H9 (cell line): ENCODE results near the gene CDR2. TPM values are rescaled to one million over a fixed set of nuclear protein-coding genes. Genes with fewer than 3 reads are reported as not detected.
A peak's percentile ranks its signal among the peaks of the same experiment; 100 is the strongest.

Source experiments
- DNase-seq: peaks from one replicate; pipeline ENCODE4 v3.0.0-alpha.2; 2017
- H2AFZ ChIP-seq: one replicate; pipeline ENCODE4 v1.6.1; 2013; ENCODE audit warnings: mild to moderate bottlenecking, low read length, control low read depth, moderate library complexity
- H2AK5ac ChIP-seq: 2 replicates; pipeline ENCODE4 v1.6.1; 2013; ENCODE audit warnings: low read length, control low read depth, mixed read lengths; ENCODE audit not compliant: insufficient read length
- H2BK120ac ChIP-seq: one replicate; pipeline ENCODE4 v1.6.1; 2013; ENCODE audit warnings: low read depth, mild to moderate bottlenecking, low read length, control low read depth, inconsistent platforms; ENCODE audit not compliant: poor library complexity, severe bottlenecking
- H2BK12ac ChIP-seq: 2 replicates; pipeline ENCODE4 v1.6.1; 2013; ENCODE audit warnings: low read length, control low read depth, mixed read lengths, low read depth; ENCODE audit not compliant: insufficient read length
- H2BK15ac ChIP-seq: 2 replicates; pipeline ENCODE4 v1.6.1; 2013; ENCODE audit warnings: low read depth, low read length, control low read depth
- H2BK20ac ChIP-seq: one replicate; pipeline ENCODE4 v1.6.1; 2013; ENCODE audit warnings: low read depth, mild to moderate bottlenecking, low read length, control low read depth, inconsistent platforms; ENCODE audit not compliant: poor library complexity, severe bottlenecking
- H2BK5ac ChIP-seq: 2 replicates; pipeline ENCODE4 v1.6.1; 2013; ENCODE audit warnings: low read length, control low read depth, mixed read lengths; ENCODE audit not compliant: insufficient read length
- H3K14ac ChIP-seq: 2 replicates; pipeline ENCODE4 v1.6.1; 2013; ENCODE audit warnings: low read length, control low read depth; ENCODE audit not compliant: insufficient read depth
- H3K18ac ChIP-seq: 2 replicates; pipeline ENCODE4 v1.6.1; 2013; ENCODE audit warnings: low read depth, mild to moderate bottlenecking, mixed read lengths, low read length, control low read depth; ENCODE audit not compliant: insufficient read length
- H3K23ac ChIP-seq: 2 replicates; pipeline ENCODE4 v1.6.1; 2013; ENCODE audit warnings: low read length, control low read depth, mixed read lengths, low read depth; ENCODE audit not compliant: insufficient read length
- H3K23me2 ChIP-seq: 2 replicates; pipeline ENCODE4 v1.6.1; 2013; ENCODE audit warnings: low read depth, mild to moderate bottlenecking, mixed read lengths, low read length, control low read depth; ENCODE audit not compliant: insufficient read length, poor library complexity, severe bottlenecking
- H3K27ac ChIP-seq: 2 replicates; pipeline ENCODE4 v1.5.1; 2013; ENCODE audit warnings: low read length, control low read depth, mixed read lengths, low read depth; ENCODE audit not compliant: insufficient read length
- H3K27me3 ChIP-seq: 2 replicates; pipeline ENCODE4 v1.6.1; 2013; ENCODE audit warnings: low read length, control low read depth, inconsistent platforms; ENCODE audit not compliant: insufficient read depth
- H3K4ac ChIP-seq: 2 replicates; pipeline ENCODE4 v1.6.1; 2013; ENCODE audit warnings: low read depth, mild to moderate bottlenecking, control low read depth, inconsistent platforms, low read length, moderate library complexity
- H3K4me1 ChIP-seq: 2 replicates; pipeline ENCODE4 v1.6.1; 2013; ENCODE audit warnings: low read length, control low read depth, inconsistent platforms; ENCODE audit not compliant: insufficient read depth
- H3K4me2 ChIP-seq: 2 replicates; pipeline ENCODE4 v1.6.1; 2013; ENCODE audit warnings: low read length, control low read depth, mixed read lengths; ENCODE audit not compliant: insufficient read length, insufficient read depth
- H3K56ac ChIP-seq: 2 replicates; pipeline ENCODE4 v1.6.1; 2013; ENCODE audit warnings: low read depth, mild to moderate bottlenecking, mixed read lengths, low read length, control low read depth; ENCODE audit not compliant: insufficient read length
- H3K79me1 ChIP-seq: 2 replicates; pipeline ENCODE4 v1.6.1; 2013; ENCODE audit warnings: low read depth, mild to moderate bottlenecking, moderate library complexity, low read length, control low read depth, inconsistent platforms; ENCODE audit not compliant: insufficient read depth, poor library complexity, severe bottlenecking
- H3K79me2 ChIP-seq: 2 replicates; pipeline ENCODE4 v1.6.1; 2013; ENCODE audit warnings: low read length, control low read depth, inconsistent platforms; ENCODE audit not compliant: insufficient read depth
- H3K9ac ChIP-seq: 2 replicates; pipeline ENCODE4 v1.6.1; 2013; ENCODE audit warnings: low read length, control low read depth, mixed read lengths; ENCODE audit not compliant: insufficient read length; ENCODE audit errors: extremely low read depth
- H3K9me3 ChIP-seq: one replicate; pipeline ENCODE4 v1.6.1; 2013; ENCODE audit warnings: low read depth, low read length, inconsistent platforms; ENCODE audit not compliant: control insufficient read depth
- H3T11ph ChIP-seq: one replicate; pipeline ENCODE4 v1.6.1; 2013; ENCODE audit warnings: mild to moderate bottlenecking, low read length, control low read depth, inconsistent platforms
- H4K20me1 ChIP-seq: one replicate; pipeline ENCODE4 v1.6.1; 2013; ENCODE audit not compliant: control insufficient read depth, insufficient read length, insufficient read depth
- H4K5ac ChIP-seq: 2 replicates; pipeline ENCODE4 v1.6.1; 2013; ENCODE audit warnings: low read depth, mild to moderate bottlenecking, mixed read lengths, low read length, control low read depth; ENCODE audit not compliant: insufficient read length
- H4K8ac ChIP-seq: replicated peaks from 2 replicates; pipeline ENCODE4 v1.6.1; 2013; ENCODE audit warnings: low read length, control low read depth, mixed read lengths, low read depth; ENCODE audit not compliant: insufficient read length
- H4K91ac ChIP-seq: 2 replicates; pipeline ENCODE4 v1.6.1; 2013; ENCODE audit warnings: low read depth, mild to moderate bottlenecking, moderate library complexity, mixed read lengths, low read length, control low read depth; ENCODE audit not compliant: insufficient read length
- H3K27ac Mint-ChIP-seq, 3 experiments: 2 replicates in 2 of 3; 3 replicates in 1 of 3; pipeline ENCODE4 v1.8.0; 2020 to 2021; ENCODE audit warnings: mixed read lengths in 3 of 3, mild to moderate bottlenecking in 1 of 3, moderate library complexity in 1 of 3
- H3K27me3 Mint-ChIP-seq: 2 replicates; pipeline ENCODE4 v1.8.0; 2021; ENCODE audit warnings: low read depth, mild to moderate bottlenecking, moderate library complexity, mixed read lengths
- H3K36me3 Mint-ChIP-seq, 3 experiments: 2 replicates in 2 of 3; 3 replicates in 1 of 3; pipeline ENCODE4 v1.8.0; 2020 to 2021; ENCODE audit warnings: low read depth in 3 of 3, mixed read lengths in 3 of 3; ENCODE audit not compliant: insufficient read depth in 1 of 3
- H3K4me1 Mint-ChIP-seq, 2 experiments: 2 replicates each; pipeline ENCODE4 v1.8.0; 2020; ENCODE audit warnings: mixed read lengths in 2 of 2
- H3K4me3 Mint-ChIP-seq, 2 experiments: 2 replicates in 1 of 2; 3 replicates in 1 of 2; pipeline ENCODE4 v1.8.0; 2020 to 2021; ENCODE audit warnings: mild to moderate bottlenecking in 2 of 2, mixed read lengths in 2 of 2, moderate library complexity in 1 of 2
- H3K9me3 Mint-ChIP-seq, 2 experiments: 2 replicates in 1 of 2; 3 replicates in 1 of 2; pipeline ENCODE4 v1.8.0; 2020; ENCODE audit warnings: mild to moderate bottlenecking in 2 of 2, mixed read lengths in 2 of 2, moderate library complexity in 1 of 2
- WGBS: extraction: QIAGEN DNeasy Blood & Tissue Kit; methylation state at CpG from one replicate; pipeline ENCODE4 v1.1.7; 2013; ENCODE audit warnings: missing lambda C conversion rate, low lambda C conversion rate, mixed read lengths; ENCODE audit not compliant: insufficient read length; ENCODE audit errors: extremely low coverage; 5-methylcytosine and 5-hydroxymethylcytosine counted together
- total RNA-seq: library from RNA; stranded (reverse); gene quantifications from 2 replicates; pipeline ENCODE4 v1.2.1, GENCODE V29; 2021
- TF ChIP-seq, protein P1 (sequence below): fragments of 200-600 bp; sonication (generic); conservative IDR thresholded peaks from 3 replicates; pipeline ENCODE4 v1.8.0; 2021; ENCODE audit warnings: antibody characterized with exemption, mild to moderate bottlenecking

Gene CDR2
- total RNA-seq, 1 experiment from 2014 or later: 33.4 TPM

DNA sequence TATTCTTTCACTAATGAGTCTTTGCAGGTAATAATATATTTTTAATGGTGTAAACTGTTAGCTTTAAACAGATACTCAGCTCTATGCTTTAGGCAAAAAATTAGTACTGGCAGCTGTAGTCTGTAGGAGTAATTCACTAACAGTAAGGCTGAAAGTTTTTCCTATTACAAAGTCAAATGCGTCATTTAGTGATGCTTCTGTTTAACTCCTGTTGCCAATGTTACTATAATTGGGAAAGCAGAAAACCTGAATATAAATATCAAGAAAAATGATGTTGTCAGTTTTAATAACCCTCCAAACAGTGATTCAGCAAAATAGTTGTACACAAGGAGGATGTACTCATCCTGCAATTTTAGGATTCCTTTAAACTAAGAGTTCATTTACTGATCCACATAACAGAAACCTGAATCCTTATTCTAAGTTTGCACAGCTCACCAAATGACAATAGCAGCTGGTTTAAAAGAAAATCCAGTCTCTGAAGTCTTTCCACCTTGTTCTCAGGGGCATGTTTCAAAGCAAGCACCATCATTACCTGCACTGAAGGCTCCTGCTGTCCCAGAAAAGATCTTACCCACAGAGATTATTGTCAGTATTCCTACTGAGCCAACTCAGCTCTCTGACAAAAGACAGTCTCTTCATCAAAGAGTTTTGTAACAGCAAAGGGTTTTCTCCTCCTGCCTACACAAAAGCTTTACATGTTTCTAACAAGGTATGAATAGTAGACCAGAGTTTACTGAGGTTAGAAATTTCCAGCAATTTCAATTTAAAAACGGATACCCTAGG, 4.2 kb downstream of the CDR2 start:
- Histone ChIP-seq H3K4me2 (no peak overlapping the region), H3K23me2 (peaks cover 10% of the 10 kb centered on the region), H2AFZ (no peak overlapping the region), H2BK120ac (no peak overlapping the region), H4K8ac (no peak overlapping the region), H2BK5ac (no peak overlapping the region), H3K27ac (no peak overlapping the region), H3K79me2 (peaks cover 17% of the 10 kb centered on the region; the same call in 1 of the 2 replicates), H3K79me1 (peaks cover 6% of the 10 kb centered on the region), H2BK15ac (no peak overlapping the region), H3K14ac (no peak overlapping the region), H4K20me1 (no peaks in the 10 kb centered on the region), H3K23ac (no peak overlapping the region), H3K4me1 (peaks cover 2% of the 10 kb centered on the region), H4K5ac (no peak overlapping the region), H3K18ac (no peak overlapping the region), H3K4ac (no peak overlapping the region), H3K27me3 (no peaks in the 10 kb centered on the region), H2BK12ac (no peak overlapping the region), H3K9me3 (no peaks in the 10 kb centered on the region), H2BK20ac (no peak overlapping the region), H3K9ac (no peak overlapping the region), H3T11ph (no peak overlapping the region), H2AK5ac (no peak overlapping the region), H4K91ac (no peak overlapping the region), H3K56ac (no peak overlapping the region)
- H3K27ac Mint-ChIP-seq: peak overlapping the region in 1 of 3 experiments; percentile 34; a peak in 1 of 7 replicates
- no peak overlapping the region; a peak in 1 of 5 replicates for H3K4me3 Mint-ChIP-seq
- peaks cover 8 to 31% (median 31%) of the 10 kb centered on the region in 3 experiments; a peak in 6 of 7 replicates for H3K36me3 Mint-ChIP-seq
- no CpG with 5 or more reads among the region's 2 CpGs for WGBS
- 0 out of 5 replicates have a peak, but pooled peaks cover 0 to 2% of the 10 kb centered on the region in 2 experiments for H3K9me3 Mint-ChIP-seq
- TF ChIP-seq, protein P1, sequence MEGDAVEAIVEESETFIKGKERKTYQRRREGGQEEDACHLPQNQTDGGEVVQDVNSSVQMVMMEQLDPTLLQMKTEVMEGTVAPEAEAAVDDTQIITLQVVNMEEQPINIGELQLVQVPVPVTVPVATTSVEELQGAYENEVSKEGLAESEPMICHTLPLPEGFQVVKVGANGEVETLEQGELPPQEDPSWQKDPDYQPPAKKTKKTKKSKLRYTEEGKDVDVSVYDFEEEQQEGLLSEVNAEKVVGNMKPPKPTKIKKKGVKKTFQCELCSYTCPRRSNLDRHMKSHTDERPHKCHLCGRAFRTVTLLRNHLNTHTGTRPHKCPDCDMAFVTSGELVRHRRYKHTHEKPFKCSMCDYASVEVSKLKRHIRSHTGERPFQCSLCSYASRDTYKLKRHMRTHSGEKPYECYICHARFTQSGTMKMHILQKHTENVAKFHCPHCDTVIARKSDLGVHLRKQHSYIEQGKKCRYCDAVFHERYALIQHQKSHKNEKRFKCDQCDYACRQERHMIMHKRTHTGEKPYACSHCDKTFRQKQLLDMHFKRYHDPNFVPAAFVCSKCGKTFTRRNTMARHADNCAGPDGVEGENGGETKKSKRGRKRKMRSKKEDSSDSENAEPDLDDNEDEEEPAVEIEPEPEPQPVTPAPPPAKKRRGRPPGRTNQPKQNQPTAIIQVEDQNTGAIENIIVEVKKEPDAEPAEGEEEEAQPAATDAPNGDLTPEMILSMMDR: no peak
- peaks cover 33 to 64% of the 10 kb centered on the region in 2 experiments for H3K4me1 Mint-ChIP-seq
- no peak for DNase-seq
- H3K27me3 Mint-ChIP-seq: peaks cover under 1% of the 10 kb centered on the region; the same call in 1 of the 2 replicates
